ENCODE results near the gene SLCO4C1.

The SLCO4C1 gene

DNA sequence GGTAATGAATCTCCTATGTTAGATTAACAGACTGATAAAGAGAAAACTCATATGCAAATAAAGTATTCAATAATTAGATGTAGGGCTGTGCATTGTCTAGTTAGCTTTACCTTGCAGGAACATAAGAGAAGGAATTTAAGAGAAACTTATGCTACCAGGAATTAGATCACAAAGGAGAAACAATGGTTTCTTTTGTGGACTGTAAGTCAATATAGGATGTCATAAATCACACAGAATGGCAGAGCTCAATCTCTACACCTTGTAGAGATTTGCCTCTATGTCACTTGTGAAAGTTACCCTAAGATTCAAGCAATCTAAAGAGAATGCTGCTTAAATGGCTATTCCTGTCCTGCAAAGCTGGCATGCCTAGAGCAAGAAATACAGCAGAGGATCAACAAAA, 26.0 kb downstream of the SLCO4C1 start:
- TF ChIP-seq CTCF (IDR thresholded peaks at IDR 0.05), result no peak
- no peak overlapping the region for H3K27ac ChIP-seq

DNA sequence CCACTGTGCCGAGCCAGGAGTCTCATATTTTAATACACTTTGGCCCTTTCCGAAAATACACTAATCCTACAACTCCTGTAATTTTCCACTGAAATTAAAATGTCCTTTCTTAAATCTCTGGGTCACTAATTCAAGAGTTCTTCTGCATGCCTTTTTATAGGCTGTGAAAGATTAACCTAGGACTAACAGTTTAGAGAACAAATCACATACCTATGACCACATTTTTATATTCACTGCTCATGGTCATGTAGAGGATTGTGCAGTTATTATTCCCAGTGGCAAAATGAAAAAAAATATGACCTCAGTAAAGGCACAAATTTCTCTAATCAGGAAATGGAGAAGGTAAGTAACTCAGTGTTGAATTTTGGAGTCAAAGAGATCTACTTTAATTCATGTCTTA, 33.4 kb downstream of the SLCO4C1 start:
- no peak for TF ChIP-seq CTCF (IDR thresholded peaks at IDR 0.05)
- H3K27me3 ChIP-seq, result no peaks in the 10 kb centered on the region
- no peak overlapping the region for H3K27ac ChIP-seq
- no peaks in the 10 kb centered on the region for H3K9me3 ChIP-seq
- H3K36me3 ChIP-seq, result peaks cover 59% of the 10 kb centered on the region
- no peak overlapping the region for H3K4me3 ChIP-seq (ENCODE audit: low read depth in 1 of 2, low read length in 1 of 2)
- no peaks in the 10 kb centered on the region for H3K4me1 ChIP-seq (ENCODE audit: control insufficient read depth in 1 of 2, insufficient read depth in 1 of 2, low read depth in 1 of 2, low read length in 1 of 2)

More for the DNA sequence above, 26.0 kb downstream of the SLCO4C1 start:
- Histone ChIP-seq H3K4me3 (ENCODE audit: low read depth in 1 of 2, low read length in 1 of 2) (no peak overlapping the region), H3K4me1 (ENCODE audit: control insufficient read depth in 1 of 2, insufficient read depth in 1 of 2, low read depth in 1 of 2, low read length in 1 of 2) (peaks cover 7 to 10% of the 10 kb centered on the region in 2 experiments), H3K36me3 (peaks cover 10% of the 10 kb centered on the region), H3K27me3 (no peaks in the 10 kb centered on the region), H3K9me3 (no peaks in the 10 kb centered on the region)

GRCh38 chr5:102249381-102249780, 46.7 kb downstream of the SLCO4C1 start:
- Histone ChIP-seq H3K27ac (no peak overlapping the region), H3K27me3 (no peaks in the 10 kb centered on the region), H3K36me3 (peaks cover 68% of the 10 kb centered on the region), H3K4me1 (ENCODE audit: control insufficient read depth in 1 of 2, insufficient read depth in 1 of 2, low read depth in 1 of 2, low read length in 1 of 2) (peaks cover 0 to 3% of the 10 kb centered on the region in 2 experiments), H3K9me3 (no peaks in the 10 kb centered on the region), H3K4me3 (ENCODE audit: low read depth in 1 of 2, low read length in 1 of 2) (no peak overlapping the region)
- no peak for TF ChIP-seq CTCF (IDR thresholded peaks at IDR 0.05)

DNA sequence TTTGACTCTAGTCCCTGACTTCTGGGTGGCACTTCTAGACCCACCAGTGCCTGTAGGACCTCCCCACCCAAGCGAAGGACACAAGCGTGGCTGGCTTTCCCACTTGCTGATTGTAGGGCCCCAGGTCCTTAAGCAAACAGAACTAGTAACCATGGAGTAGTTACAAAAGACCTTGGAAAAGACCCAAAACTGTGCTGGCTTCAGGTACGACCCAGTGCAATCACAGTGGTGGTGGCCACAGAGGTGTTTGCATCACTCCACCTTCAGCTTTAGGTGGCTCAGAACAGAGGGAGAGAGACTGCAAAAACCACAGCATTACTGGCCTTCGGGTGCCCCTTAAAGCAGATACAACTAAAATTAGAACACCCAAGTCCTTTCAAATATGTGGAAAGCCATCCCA, 52.9 kb downstream of the SLCO4C1 start:
- Histone ChIP-seq H3K27ac (no peak overlapping the region), H3K27me3 (no peaks in the 10 kb centered on the region), H3K9me3 (no peaks in the 10 kb centered on the region), H3K36me3 (peaks cover 79% of the 10 kb centered on the region), H3K4me1 (ENCODE audit: control insufficient read depth in 1 of 2, insufficient read depth in 1 of 2, low read depth in 1 of 2, low read length in 1 of 2) (no peaks in the 10 kb centered on the region), H3K4me3 (ENCODE audit: low read depth in 1 of 2, low read length in 1 of 2) (no peak overlapping the region)
- TF ChIP-seq CTCF (IDR thresholded peaks at IDR 0.05), result no peak

GRCh38 chr5:102241809-102242421, 54.2 kb downstream of the SLCO4C1 start:
- H3K27me3 ChIP-seq, result no peaks in the 10 kb centered on the region
- peak overlapping the region; percentile 43 for H3K27ac ChIP-seq
- H3K9me3 ChIP-seq, result no peaks in the 10 kb centered on the region
- no peak overlapping the region for H3K4me3 ChIP-seq (ENCODE audit: low read depth in 1 of 2, low read length in 1 of 2)
- peaks cover 80% of the 10 kb centered on the region for H3K36me3 ChIP-seq
- no peak for TF ChIP-seq CTCF (IDR thresholded peaks at IDR 0.05)
- H3K4me1 ChIP-seq (ENCODE audit: control insufficient read depth in 1 of 2, insufficient read depth in 1 of 2, low read depth in 1 of 2, low read length in 1 of 2), result no peaks in the 10 kb centered on the region

All from neutrophil (primary cell).